Measurements from ENCODE around the gene POLN. TPM values are rescaled to one million over a fixed set of nuclear protein-coding genes. Genes with fewer than 3 reads are reported as not detected.
"Not testable (repeated sequence)": the region's sequence is repeated elsewhere in the genome, so short reads cannot be mapped to it uniquely, and the experiment has no call there.

POLN gene
- total RNA-seq, 2 experiments from 2014 or later, result 4.0 to 4.4 TPM

DNA sequence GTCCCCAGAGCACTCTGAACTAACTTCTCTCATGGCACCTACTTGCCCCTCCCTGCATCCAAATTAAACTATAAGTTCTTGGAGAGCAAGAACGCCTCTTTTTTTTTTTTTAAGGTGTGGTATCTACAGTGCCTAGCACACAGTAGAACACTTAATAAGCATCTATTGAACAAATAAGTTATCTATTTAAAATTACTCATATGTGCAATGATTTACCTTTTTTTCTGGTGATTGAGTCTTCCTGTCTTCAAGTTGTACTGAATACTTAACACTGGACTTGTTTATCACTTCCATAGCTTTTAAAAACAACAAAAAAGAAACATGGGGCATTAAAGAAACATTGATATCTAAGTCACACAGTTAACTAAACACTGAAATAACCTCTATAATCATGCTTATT lies 29.1 kb downstream of the POLN start:
- H3K9me3 ChIP-seq (ENCODE audit: low read length), result no peaks in the 10 kb centered on the region
- no peak overlapping the region for H3K27ac ChIP-seq (ENCODE audit: low read depth, low read length, poor library complexity, severe bottlenecking)
- intact Hi-C loops (cut with micrococcal nuclease; ENCODE audit: unreplicated experiment), result no loop called here
- no peaks in the 10 kb centered on the region for H4K20me1 ChIP-seq (ENCODE audit: insufficient read depth, low read length)
- no TSS peak for BruUV-seq (replicated peaks)
- no peak for DNase-seq (ENCODE audit: low spot score)
- no peak overlapping the region for H3K4me3 ChIP-seq (ENCODE audit: low read depth, low read length, poor library complexity, severe bottlenecking)
- H3K79me2 ChIP-seq (ENCODE audit: insufficient read depth, low read depth, low read length), result no peaks in the 10 kb centered on the region
- no peaks in the 10 kb centered on the region for H3K4me1 ChIP-seq (ENCODE audit: insufficient read depth, low read length, poor library complexity, severe bottlenecking)
- H3K36me3 ChIP-seq (ENCODE audit: insufficient read depth, low read length), result no peaks in the 10 kb centered on the region
- H2AFZ ChIP-seq (ENCODE audit: low read length), result no peak overlapping the region
- CTCF ChIA-PET (ENCODE audit: unreplicated experiment), result no interaction called here
- TF ChIP-seq, protein P1, sequence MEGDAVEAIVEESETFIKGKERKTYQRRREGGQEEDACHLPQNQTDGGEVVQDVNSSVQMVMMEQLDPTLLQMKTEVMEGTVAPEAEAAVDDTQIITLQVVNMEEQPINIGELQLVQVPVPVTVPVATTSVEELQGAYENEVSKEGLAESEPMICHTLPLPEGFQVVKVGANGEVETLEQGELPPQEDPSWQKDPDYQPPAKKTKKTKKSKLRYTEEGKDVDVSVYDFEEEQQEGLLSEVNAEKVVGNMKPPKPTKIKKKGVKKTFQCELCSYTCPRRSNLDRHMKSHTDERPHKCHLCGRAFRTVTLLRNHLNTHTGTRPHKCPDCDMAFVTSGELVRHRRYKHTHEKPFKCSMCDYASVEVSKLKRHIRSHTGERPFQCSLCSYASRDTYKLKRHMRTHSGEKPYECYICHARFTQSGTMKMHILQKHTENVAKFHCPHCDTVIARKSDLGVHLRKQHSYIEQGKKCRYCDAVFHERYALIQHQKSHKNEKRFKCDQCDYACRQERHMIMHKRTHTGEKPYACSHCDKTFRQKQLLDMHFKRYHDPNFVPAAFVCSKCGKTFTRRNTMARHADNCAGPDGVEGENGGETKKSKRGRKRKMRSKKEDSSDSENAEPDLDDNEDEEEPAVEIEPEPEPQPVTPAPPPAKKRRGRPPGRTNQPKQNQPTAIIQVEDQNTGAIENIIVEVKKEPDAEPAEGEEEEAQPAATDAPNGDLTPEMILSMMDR (conservative IDR thresholded peaks at IDR 0.05; ENCODE audit: low read length), result no peak
- no peak for TF ChIP-seq EZH2phosphoT487 (IDR thresholded peaks at IDR 0.05; ENCODE audit: borderline replicate concordance, low read depth, low read length)
- H3K9me2 ChIP-seq (ENCODE audit: insufficient read depth, low read length), result no peaks in the 10 kb centered on the region
- POLR2A ChIA-PET, result no interaction called here
- H3K4me2 ChIP-seq (ENCODE audit: low read length), result no peak overlapping the region

DNA sequence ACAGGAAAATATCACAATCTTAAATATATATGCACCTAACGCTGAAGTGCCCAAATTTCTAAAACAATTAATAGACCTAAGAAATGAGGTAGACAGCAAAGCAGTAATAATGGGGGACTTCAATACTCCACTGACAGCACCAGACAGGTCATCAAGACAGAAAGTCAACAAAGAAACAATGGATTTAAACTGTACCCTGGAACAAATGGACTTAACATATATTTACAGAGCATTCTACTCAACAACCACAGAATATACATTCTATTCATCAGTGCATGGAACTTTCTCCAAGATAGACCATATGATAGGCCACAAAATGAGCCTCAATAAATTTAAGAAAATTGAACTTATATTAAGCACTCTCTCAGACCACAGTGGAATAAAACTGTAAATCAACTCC lies 39.1 kb downstream of the POLN start:
- intact Hi-C loops (cut with micrococcal nuclease; ENCODE audit: unreplicated experiment), result not testable (repeated sequence)

GRCh38 chr4:2194496-2194895 lies 47.4 kb downstream of the POLN start:
- no peak overlapping the region for H3K4me3 ChIP-seq (ENCODE audit: low read depth, low read length, poor library complexity, severe bottlenecking)
- H3K4me2 ChIP-seq (ENCODE audit: low read length), result no peak overlapping the region
- H3K36me3 ChIP-seq (ENCODE audit: insufficient read depth, low read length), result no peaks in the 10 kb centered on the region
- no peaks in the 10 kb centered on the region for H3K4me1 ChIP-seq (ENCODE audit: insufficient read depth, low read length, poor library complexity, severe bottlenecking)
- BruUV-seq (replicated peaks), result no TSS peak
- no peaks in the 10 kb centered on the region for H3K9me3 ChIP-seq (ENCODE audit: low read length)
- H2AFZ ChIP-seq (ENCODE audit: low read length), result no peak overlapping the region
- CTCF ChIA-PET (ENCODE audit: unreplicated experiment), result no interaction called here
- POLR2A ChIA-PET, result interaction anchor here (0.9 kb wide), 1 partner anchor 20 kb away, joined by 4 read pairs; no protein-coding TSS in a partner anchor
- no peaks in the 10 kb centered on the region for H4K20me1 ChIP-seq (ENCODE audit: insufficient read depth, low read length)
- TF ChIP-seq, protein P1 (conservative IDR thresholded peaks at IDR 0.05; ENCODE audit: low read length), result no peak
- no peak for TF ChIP-seq EZH2phosphoT487 (IDR thresholded peaks at IDR 0.05; ENCODE audit: borderline replicate concordance, low read depth, low read length)
- H3K9me2 ChIP-seq (ENCODE audit: insufficient read depth, low read length), result no peaks in the 10 kb centered on the region
- intact Hi-C loops (cut with micrococcal nuclease; ENCODE audit: unreplicated experiment), result no loop called here
- no peak overlapping the region for H3K27ac ChIP-seq (ENCODE audit: low read depth, low read length, poor library complexity, severe bottlenecking)
- H3K79me2 ChIP-seq (ENCODE audit: insufficient read depth, low read depth, low read length), result no peaks in the 10 kb centered on the region
- no peak for DNase-seq (ENCODE audit: low spot score)

More for the DNA sequence above, 39.1 kb downstream of the POLN start:
- H3K9me2 ChIP-seq (ENCODE audit: insufficient read depth, low read length); POLR2A ChIA-PET; H3K4me3 ChIP-seq (ENCODE audit: low read depth, low read length, poor library complexity, severe bottlenecking); CTCF ChIA-PET (ENCODE audit: unreplicated experiment); H3K4me2 ChIP-seq (ENCODE audit: low read length); BruUV-seq (replicated peaks); H3K9me3 ChIP-seq (ENCODE audit: low read length); H2AFZ ChIP-seq (ENCODE audit: low read length); H3K4me1 ChIP-seq (ENCODE audit: insufficient read depth, low read length, poor library complexity, severe bottlenecking); DNase-seq (ENCODE audit: low spot score); H3K79me2 ChIP-seq (ENCODE audit: insufficient read depth, low read depth, low read length); H3K36me3 ChIP-seq (ENCODE audit: insufficient read depth, low read length); H3K27ac ChIP-seq (ENCODE audit: low read depth, low read length, poor library complexity, severe bottlenecking); H4K20me1 ChIP-seq (ENCODE audit: insufficient read depth, low read length): not testable (repeated sequence)

Data from OCI-LY7 (cell line).